H1 (cell line): ENCODE results near the gene TEX54.

Experiments
- CREB1 ChIP-seq: IDR thresholded peaks from 2 replicates; pipeline ENCODE4 v1.6.1; 2012; ENCODE audit warnings: inconsistent platforms
- EZH2 ChIP-seq: fragments of 200-600 bp; sonication (generic); IDR thresholded peaks from 2 replicates; pipeline ENCODE4 v1.7.1; 2012; ENCODE audit warnings: low read depth, mild to moderate bottlenecking, moderate library complexity, low read length, inconsistent platforms; ENCODE audit not compliant: severe bottlenecking
- POLR2A ChIP-seq, 2 experiments: IDR thresholded peaks; 1 replicate in 1 of 2; 2 replicates in 1 of 2; pipeline ENCODE4 v1.6.1; 2011; ENCODE audit warnings: low read depth in 2 of 2, low read length in 2 of 2, mild to moderate bottlenecking in 2 of 2; ENCODE audit errors: control extremely low read depth in 1 of 2
- POLR2AphosphoS5 ChIP-seq: IDR thresholded peaks from 2 replicates; pipeline ENCODE4 v1.6.1; 2011; ENCODE audit warnings: low read depth, low read length
- TF ChIP-seq, protein P1 (sequence below): IDR thresholded peaks from 2 replicates; pipeline ENCODE4 v1.6.1; 2012; ENCODE audit warnings: inconsistent platforms
- TF ChIP-seq, protein P2 (sequence below), 3 experiments: IDR thresholded peaks; 1 replicate in 2 of 3; 2 replicates in 1 of 3; pipeline versions ENCODE4 v1.5.1 to v1.6.1; 2011; ENCODE audit warnings: low read length in 3 of 3, mild to moderate bottlenecking in 3 of 3, inconsistent platforms in 2 of 3, low read depth in 1 of 3, moderate library complexity in 1 of 3; ENCODE audit not compliant: insufficient read depth in 1 of 3; ENCODE audit errors: control extremely low read depth in 1 of 3
- TF ChIP-seq, protein P3 (sequence below): IDR thresholded peaks from 2 replicates; pipeline ENCODE4 v1.6.1; 2011; ENCODE audit warnings: low read depth, mild to moderate bottlenecking, low read length; ENCODE audit not compliant: insufficient read depth
- TF ChIP-seq, protein P4 (sequence below): IDR thresholded peaks from 2 replicates; pipeline ENCODE4 v1.6.1; 2011; ENCODE audit warnings: low read length, improper control_type of control experiment

DNA sequence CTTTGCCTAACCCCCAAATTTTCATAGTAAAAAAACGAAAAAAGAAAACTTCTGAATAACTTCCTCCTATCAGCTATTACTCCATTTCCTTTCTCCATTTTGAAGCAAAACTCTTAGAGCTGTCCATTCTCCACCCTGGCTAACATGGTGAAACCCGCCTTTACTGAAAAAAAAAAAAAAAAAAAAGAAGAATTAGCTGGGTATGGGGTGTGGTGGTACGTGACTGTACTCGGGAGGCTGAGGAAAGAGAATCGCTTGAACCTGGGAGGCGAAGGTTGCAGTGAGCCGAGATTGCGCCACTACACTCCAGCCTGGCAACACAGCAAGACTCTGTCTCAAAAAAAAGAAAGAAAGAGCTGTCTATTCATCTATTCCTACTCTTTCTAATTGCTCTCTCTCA, 16.1 kb downstream of the TEX54 start:
- TF ChIP-seq, protein P1, sequence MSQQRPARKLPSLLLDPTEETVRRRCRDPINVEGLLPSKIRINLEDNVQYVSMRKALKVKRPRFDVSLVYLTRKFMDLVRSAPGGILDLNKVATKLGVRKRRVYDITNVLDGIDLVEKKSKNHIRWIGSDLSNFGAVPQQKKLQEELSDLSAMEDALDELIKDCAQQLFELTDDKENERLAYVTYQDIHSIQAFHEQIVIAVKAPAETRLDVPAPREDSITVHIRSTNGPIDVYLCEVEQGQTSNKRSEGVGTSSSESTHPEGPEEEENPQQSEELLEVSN, result no peak
- TF ChIP-seq, protein P2, sequence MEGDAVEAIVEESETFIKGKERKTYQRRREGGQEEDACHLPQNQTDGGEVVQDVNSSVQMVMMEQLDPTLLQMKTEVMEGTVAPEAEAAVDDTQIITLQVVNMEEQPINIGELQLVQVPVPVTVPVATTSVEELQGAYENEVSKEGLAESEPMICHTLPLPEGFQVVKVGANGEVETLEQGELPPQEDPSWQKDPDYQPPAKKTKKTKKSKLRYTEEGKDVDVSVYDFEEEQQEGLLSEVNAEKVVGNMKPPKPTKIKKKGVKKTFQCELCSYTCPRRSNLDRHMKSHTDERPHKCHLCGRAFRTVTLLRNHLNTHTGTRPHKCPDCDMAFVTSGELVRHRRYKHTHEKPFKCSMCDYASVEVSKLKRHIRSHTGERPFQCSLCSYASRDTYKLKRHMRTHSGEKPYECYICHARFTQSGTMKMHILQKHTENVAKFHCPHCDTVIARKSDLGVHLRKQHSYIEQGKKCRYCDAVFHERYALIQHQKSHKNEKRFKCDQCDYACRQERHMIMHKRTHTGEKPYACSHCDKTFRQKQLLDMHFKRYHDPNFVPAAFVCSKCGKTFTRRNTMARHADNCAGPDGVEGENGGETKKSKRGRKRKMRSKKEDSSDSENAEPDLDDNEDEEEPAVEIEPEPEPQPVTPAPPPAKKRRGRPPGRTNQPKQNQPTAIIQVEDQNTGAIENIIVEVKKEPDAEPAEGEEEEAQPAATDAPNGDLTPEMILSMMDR (IDR thresholded peaks at IDR 0.05; ENCODE audit: control extremely low read depth in 1 of 3, insufficient read depth in 1 of 3, low read depth in 1 of 3, low read length in 3 of 3), result no peak
- TF ChIP-seq, protein P3, sequence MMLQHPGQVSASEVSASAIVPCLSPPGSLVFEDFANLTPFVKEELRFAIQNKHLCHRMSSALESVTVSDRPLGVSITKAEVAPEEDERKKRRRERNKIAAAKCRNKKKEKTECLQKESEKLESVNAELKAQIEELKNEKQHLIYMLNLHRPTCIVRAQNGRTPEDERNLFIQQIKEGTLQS, result no peak
- TF ChIP-seq, protein P4, sequence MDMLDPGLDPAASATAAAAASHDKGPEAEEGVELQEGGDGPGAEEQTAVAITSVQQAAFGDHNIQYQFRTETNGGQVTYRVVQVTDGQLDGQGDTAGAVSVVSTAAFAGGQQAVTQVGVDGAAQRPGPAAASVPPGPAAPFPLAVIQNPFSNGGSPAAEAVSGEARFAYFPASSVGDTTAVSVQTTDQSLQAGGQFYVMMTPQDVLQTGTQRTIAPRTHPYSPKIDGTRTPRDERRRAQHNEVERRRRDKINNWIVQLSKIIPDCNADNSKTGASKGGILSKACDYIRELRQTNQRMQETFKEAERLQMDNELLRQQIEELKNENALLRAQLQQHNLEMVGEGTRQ, result no peak
- no peak for TF ChIP-seq POLR2A (IDR thresholded peaks at IDR 0.05; ENCODE audit: control extremely low read depth in 1 of 2, low read depth in 2 of 2, low read length in 2 of 2)
- TF ChIP-seq EZH2, result no peak
- no peak for TF ChIP-seq CREB1
- no peak for TF ChIP-seq POLR2AphosphoS5
